GM19025 (cell line): ENCODE data around the gene TTC7B.

ENCODE experiments used
- ATAC-seq: cut with Tn5 transposase; IDR thresholded peaks from one replicate; pipeline ENCODE4 v1.9.1; 2021; ENCODE audit warnings: mild to moderate bottlenecking, low read depth, moderate library complexity; ENCODE audit not compliant: unreplicated experiment

Gene TTC7B

DNA sequence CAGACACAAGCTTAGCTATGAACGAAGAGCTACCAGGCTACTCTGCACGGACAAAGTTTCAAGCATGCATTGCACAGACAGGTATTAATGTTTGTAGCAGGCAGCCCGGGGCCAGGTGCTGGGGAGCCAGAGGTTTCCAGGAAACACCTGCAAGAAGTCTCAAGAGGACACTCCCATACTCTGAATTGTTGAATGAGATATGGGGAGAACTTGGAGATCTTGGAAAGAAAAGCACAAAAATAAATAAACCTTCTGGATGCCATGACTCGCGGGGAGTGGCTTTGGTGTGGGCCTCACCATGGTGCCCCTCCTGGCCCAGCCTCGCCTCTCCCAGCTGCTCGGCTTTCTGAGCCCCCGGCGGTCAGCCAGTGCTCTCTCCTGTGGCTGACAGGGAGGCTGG lies 186.8 kb downstream of the TTC7B start:
- no peak for ATAC-seq

DNA sequence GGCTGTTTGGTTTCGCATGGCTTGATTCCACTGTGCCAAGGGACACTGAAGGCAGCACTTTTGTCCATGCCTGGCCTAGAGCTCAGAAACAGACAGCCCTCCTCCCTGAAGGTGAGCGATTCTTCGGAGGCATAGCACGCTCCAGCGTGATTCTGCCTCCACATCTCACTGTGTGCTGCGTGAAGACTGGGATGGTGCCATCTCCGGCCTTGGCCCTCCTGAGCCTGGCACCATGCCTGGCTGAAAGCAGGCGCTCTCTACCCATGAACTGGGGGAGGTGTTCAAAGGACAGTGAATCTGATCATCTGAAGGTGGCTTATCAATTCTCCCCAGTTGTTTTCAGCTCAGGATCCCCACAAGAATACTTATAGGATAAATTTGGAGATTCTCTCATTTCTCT lies 187.4 kb downstream of the TTC7B start:
- no peak for ATAC-seq

DNA sequence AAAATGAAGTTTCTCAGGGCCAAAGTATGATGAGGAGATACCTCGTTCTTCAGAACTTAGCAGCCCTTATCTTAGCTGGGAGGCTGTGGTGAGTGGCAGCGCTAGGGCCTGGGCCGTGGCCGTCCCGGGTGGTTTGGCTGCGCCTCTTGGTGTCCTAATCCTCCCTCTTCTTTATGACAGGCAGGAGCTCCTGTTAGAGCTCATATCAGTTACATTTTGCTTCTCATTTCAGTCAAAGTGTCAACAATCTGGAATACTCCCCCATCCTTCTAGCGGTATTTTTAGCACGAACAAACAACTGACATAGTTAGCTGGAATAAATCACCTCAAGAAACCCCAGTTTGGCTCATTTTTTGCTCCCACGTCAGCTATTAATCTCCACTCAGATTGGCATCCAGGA lies 188.8 kb downstream of the TTC7B start:
- ATAC-seq: no peak

DNA sequence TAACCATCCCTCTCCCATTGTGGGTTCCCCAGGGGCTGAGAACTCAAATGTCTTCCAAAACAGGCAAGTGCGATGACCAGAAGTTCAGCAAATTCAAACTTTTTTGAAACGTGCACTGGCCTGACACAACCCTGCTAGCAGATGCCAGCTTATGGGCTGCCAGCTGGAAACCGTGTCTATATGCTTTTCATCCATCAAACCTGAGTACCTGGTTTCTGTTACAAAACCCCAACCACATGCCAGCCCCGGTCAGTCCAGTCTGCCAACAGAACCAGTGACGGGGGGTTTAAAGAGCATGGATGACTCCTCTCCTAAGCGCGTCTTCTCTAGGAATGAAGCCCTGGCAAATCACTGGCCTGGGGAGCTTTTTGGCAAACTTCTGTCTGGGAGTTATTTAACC lies 189.7 kb downstream of the TTC7B start:
- ATAC-seq: no peak

DNA sequence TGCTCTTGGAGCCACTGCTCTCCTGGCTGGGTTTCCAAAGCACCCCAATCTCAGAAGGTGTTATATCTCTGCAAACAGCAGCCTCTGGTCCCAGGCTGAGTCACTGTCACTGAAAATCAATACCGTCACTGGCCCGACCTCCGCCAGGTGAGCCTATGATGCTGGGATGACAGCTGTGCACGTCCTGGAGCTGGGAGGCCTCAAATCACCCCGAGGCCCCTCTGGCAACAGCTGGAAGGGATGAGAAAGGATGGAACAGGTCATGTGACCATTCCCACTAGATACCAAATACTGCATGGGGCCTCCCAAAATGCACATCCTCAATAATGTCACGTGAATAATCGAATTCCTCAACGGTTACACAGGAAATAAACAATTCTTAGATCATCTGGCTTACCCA lies 190.8 kb downstream of the TTC7B start:
- ATAC-seq: no peak

DNA sequence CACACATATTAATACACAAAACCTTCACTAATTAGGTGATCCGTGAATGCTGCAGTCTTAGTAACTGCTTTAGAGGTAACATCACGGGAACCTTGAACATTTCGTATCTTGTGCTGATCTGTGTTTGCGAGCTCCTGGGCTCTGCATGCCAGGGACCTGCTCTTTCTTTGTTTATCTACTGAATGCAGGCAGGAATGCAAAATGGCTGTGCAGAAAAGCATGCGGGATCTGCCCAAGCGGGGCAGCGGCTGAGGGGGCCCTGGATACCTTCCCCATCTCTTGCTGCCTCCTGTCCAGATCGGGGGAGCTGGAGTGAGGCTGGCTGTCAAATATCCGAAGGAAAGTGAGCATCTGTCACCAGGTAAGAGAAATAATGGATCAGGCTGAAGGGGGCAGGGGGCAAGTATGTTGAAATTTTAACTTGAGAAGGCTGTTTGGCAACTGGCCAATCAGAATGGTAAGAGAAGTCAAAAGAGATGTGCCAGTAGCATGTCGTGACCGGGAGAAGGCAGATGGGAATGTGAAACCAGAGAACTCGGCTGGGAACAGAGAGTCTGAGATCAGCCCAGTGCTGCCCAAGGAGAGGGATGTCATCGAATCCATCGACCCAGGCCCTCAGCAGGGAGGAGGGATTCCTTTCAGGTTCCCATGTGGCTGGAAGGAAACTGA lies 191.4 kb downstream of the TTC7B start:
- ATAC-seq: no peak

DNA sequence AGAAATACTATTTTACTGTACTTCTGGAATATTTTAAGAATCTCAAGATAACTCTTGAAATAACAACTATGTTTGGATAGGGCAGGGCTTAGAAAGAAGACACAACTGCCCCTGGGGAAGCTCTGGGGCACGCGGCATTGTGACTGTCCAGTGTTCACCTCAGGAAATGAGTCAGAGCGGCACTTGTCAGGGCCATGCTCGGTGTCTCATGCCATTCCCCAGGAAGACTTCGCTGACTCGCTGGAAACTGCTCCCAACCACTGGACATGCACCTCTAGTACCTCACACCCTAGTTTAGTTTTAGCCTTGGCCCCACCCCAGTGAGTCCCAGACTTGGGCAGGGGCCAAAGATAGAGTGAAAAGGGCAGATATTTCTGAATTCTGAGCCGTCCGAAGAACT lies 192.0 kb downstream of the TTC7B start:
- no peak for ATAC-seq

DNA sequence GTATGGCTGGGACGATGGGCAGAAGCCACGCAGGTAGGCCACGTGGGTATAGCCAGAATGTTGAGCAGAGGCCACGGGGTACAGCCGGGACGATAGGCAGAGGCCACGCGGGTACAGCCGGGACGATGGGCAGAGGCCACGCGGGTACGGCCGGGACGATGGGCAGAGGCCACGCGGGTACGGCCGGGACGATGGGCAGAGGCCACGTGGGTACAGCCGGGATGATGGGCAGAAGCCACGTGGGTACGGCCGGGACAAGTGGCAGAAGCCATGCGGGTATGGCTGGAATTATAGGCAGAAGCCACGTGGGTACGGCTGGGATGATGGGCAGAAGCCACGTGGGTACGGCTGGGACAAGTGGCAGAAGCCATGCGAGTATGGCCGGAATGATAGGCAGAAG lies 195.0 kb downstream of the TTC7B start:
- no peak for ATAC-seq

DNA sequence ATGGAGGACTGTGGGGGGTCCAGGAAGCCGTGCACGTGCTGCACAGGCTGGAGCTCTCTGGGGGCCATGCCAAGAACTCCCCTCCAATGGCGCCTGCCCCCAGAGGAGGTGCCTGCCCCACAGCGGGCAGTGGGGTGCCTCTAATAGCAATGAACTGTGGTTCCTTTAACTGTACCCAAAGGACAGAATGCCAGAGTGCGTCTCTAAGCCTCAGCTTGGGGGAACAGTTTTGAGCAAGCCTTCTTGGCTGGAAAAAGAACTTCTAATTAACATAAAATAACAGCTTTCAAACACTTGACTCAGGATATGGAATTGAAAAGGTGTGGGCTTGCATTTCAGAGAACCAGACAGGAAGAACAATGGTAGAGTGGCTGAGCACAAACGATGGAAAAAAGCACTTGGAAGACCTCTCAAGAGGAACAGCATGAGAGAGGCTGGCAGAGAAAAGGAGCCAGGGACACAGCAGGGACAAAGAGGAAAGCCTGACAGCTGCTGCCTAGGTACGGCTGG lies 195.6 kb downstream of the TTC7B start:
- ATAC-seq: no peak

DNA sequence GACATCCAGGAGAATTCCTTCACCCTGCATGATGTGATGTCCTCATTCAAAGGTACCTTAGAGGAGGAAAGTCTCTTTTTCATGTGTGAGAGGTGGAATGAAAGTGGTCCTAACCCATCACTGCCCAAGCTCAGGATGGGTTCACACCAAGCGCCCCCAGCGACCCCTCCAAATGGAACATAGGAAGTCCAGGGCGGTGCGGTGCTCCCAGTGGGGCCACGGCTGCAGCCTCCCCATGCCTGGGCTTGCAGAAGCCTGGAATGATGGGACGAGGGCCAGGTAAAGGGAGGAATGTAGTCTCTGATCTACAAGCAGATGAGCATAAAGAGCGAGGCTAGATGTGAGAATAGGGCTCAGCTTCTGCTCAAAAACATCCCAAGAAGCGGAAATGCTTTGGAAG lies 196.3 kb downstream of the TTC7B start:
- no peak for ATAC-seq

DNA sequence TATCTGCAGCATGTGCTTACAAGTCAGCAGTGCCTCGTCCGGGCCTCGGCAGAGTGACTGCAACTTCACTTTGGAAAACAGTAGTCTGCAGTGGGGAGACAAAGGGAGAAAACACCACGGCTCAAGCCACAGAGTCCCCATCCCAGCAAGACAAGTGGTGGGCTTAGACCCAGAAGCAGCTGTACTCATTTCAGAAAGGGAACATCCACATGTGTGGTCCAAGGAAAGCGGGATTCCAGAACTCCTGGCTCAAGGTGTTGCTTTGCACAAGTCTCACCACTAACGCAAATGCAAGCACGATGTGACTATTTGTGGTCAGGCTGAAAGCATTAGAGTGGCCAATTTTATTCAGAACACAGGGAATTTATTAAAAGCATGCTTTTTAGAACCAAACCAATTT lies 198.3 kb downstream of the TTC7B start:
- no peak for ATAC-seq

DNA sequence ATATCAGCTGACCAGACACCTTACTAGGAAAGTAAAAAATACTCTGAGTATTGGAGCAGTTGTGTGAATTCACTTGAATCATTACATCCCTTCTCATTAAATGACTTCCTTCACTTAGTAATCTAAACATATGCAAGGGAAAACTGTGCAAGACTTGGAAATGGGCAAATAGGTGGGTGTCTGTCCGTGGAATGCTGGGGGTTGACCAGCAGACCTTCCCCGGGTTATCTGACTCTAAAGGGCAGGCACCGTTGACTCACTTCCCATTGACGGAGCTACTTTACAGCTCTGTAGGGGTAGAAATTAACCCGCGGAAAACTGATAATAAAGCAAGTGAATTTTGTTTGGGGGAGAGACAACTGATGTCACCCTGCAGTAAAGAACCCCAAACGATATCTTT lies 199.3 kb downstream of the TTC7B start:
- no peak for ATAC-seq

DNA sequence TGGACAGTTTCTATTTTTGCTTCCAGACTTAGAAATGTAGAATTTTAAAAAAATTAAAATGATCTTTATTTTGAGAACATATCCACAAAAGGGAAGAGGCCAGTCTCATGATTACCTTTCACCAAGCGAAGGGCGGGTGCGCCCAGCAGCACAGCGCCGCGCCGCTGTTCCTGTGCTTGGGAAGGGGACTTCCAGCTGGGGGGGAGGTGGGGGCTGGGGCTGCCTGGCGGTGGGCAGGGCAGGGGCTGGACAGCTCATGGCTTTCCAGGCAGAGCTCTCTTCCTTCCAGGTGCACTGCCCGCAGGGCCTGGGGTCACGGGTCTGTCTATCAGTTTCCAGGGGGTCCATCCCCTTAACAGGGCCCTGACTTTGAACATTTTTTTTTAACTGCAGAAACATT lies 199.9 kb downstream of the TTC7B start:
- no peak for ATAC-seq

DNA sequence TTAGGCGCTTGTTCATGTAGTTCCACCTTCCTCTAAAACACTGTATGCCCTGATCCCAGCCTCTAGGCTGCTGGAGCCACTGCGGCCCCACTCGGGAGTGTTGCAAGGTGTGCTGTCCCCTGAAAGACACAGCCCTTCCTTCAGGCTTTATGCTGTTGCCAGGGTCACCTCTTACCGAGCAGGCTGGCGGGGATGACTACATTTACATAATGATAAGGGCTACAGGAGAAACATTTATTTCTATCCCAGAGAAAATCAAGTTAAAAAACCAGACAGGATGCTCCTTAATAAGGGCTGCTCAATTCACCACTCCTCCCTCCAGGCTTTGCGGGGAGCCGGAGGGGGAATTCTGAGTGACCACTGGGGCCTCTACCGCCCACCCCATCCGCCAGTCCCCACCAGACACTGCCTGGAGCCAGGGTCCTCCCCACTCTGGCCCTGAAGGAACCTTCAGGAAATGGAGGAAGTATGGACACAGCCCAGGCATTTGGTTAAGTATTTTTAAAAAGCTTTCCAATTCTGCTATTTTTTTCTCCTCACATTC lies 200.6 kb downstream of the TTC7B start:
- no peak for ATAC-seq

DNA sequence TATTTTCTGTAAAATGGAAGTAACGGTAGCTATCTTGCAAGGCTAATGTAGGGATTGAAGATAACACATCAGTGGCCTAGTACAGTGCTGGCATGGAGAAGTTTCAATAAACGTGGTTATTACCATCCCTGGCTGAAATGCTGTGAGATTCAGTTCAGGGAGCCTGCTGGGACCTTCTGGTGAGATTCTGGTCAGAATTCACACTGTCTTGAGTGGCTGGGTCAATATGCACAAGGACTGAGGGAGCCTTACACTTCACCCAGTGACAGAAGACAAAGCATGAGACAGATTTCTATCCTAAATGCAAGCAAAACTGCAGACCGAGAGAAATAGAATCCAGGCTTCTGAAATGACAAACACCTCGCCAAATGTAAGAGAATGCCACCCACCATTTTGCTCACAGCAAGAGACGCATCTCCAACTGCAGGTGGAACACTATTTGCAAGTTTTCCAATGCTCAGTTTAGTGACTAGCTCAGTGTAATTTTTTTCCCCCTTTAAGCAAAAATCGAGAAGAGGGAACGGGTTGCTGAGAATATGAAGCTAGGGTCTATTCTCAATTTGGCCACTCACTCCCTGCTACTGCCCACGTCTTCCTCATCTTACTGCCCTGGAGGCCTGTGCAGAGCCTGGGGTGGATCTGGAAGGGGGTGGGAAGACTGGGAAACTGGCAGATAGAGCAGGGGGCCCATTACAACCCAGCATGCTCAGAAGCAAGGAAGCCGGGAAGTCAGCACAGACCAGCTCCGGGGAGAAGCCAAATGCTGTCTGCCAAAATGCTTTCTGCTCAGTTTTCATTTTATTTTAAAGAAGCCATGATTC lies 201.3 kb downstream of the TTC7B start:
- ATAC-seq: no peak

DNA sequence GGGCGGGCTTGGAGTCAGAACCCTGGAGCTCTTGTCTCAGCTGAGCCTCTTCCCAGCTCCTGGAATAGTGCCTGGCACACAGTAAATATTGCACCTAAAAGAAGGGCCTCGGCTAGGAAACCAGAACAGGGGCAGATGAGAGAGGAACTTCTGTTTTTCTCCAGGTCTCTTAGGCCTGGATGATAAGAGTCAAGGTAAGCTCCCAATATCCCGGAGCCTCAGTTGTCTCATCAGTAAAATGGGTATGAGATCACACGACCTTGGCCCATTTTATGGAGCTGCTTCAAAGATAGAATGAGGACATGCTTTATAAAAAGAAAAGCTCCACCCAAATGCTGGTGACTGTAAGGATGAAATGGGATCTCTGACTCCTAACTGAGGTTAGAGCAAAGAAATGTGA lies 202.2 kb downstream of the TTC7B start:
- ATAC-seq: no peak

DNA sequence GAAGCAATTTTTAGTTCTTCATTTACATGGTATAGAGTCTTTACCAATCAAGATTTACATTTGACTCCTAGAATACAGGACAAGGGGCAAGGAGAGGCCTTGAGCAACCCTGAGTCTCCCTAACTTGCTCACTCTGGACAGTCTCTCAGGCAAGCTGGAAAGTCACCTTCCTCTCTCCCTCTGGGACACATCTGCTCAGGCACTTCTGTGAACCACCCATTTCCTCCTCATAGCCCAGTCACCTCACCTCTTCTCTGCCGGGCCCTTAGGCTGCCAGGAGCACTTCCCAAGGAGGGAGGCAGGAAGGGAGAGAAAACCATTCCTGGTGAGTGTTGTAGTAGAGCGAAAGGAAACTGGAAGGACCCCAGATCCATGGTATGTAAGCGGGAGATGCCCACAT lies 202.8 kb downstream of the TTC7B start:
- ATAC-seq: no peak

DNA sequence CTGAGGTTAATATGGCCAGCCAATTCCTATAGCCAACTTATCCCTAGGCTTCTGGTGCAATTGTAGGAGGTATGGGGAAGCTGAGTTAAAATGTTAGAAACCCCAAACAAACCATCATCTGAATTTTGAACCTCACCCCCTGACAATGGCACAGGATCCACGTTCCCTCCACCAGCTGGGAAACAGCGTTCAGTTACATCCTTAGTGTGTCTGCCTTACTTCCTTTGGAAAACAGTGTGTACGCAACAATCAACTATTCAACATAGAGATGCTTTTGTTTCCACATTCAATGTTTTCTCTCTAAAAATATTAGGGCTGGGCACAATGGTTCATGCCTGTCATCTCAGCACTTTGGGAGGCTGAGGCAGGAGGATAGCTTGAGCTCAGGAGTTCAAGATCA lies 203.4 kb downstream of the TTC7B start:
- no peak for ATAC-seq

DNA sequence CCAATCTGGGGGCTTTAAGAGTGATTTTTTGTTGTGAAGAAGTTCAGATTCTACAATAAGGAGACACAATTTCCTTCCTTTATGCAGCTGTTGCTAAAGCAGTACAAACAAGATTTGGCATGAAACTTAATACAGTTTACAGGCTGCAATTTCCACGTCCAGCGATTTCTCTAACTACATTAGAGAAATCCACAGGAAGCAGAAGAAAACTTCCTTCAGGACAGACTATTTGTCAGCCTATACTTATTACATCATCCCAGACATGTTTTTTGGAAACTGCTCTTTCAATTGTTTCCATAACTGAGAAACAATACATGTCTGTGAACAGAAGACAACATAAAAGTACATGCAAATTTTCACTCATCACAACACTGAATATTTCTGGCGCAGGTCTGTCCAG lies 204.3 kb downstream of the TTC7B start:
- ATAC-seq: no peak

DNA sequence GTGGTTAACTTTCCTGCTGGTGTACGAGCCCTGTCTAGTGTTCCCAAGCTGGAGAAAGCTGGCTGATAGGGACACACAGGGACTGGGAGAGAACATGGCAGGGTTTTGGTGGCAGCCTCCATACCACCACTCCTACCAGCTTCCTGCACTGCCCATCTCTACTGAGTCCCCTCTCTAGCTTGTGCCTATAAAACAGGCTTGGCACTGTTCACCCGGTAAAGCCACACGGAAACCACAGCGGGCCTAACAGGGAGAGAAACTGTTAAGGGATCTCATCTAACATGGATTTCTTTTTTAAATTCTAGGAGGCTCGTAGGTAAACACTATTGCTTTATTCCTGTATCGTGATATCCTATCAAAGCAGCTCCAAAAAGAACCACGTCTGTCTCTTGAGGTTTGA lies 204.7 kb downstream of the TTC7B start:
- ATAC-seq: no peak

DNA sequence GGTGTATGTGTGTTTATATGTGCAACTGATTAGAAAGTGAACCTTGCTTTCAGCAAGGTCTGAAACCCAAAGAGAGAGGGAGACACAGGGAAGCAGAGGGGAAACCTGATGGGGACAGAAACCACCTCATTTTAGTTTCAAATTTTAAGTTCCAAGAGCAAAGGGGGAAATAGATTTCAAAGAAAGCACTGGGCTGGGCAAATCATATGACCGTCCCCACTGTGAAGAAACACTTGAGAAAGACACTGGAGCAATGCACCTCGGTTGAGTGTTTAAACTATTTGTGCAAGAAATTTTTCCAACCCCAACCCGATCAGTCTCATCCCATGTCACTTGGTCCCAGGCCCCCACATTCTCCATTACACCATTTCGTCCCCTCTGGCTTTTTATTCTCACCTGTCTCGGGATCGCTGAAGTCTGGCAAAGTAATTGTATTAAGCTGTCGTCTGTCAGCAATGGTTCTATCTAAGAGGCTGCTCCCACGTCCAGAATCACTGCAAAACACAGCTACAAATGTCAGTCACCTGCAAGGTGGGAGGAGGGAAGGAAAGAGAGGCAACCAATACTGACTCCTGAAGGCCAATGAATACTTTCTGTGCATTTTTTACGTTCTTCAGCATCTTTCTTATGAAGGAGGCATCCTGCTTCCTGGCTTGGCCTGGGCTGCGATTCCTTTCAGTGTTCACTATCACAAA lies 205.7 kb downstream of the TTC7B start:
- ATAC-seq: no peak
